ENCODE data around the gene EXOC6B. TPM values are rescaled to one million over a fixed set of nuclear protein-coding genes. Genes with fewer than 3 reads are reported as not detected.

Gene EXOC6B
- total RNA-seq, 1 donor from 2014 or later, result 35.2 TPM

- TF ChIP-seq, protein P1, sequence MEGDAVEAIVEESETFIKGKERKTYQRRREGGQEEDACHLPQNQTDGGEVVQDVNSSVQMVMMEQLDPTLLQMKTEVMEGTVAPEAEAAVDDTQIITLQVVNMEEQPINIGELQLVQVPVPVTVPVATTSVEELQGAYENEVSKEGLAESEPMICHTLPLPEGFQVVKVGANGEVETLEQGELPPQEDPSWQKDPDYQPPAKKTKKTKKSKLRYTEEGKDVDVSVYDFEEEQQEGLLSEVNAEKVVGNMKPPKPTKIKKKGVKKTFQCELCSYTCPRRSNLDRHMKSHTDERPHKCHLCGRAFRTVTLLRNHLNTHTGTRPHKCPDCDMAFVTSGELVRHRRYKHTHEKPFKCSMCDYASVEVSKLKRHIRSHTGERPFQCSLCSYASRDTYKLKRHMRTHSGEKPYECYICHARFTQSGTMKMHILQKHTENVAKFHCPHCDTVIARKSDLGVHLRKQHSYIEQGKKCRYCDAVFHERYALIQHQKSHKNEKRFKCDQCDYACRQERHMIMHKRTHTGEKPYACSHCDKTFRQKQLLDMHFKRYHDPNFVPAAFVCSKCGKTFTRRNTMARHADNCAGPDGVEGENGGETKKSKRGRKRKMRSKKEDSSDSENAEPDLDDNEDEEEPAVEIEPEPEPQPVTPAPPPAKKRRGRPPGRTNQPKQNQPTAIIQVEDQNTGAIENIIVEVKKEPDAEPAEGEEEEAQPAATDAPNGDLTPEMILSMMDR (IDR thresholded peaks at IDR 0.05), result no peak
- Histone ChIP-seq H3K36me3 (no peaks in the 10 kb centered on the region), H3K27ac (no peak overlapping the region), H3K4me1 (peaks cover 4% of the 10 kb centered on the region), H3K9me3 (no peaks in the 10 kb centered on the region), H3K27me3 (no peaks in the 10 kb centered on the region), H3K4me3 (no peak overlapping the region)
- DNase-seq, result no peak
- intact Hi-C loops (cut with DNase I), result no loop called here
- ATAC-seq, result no peak
Observed at GRCh38 chr2:72747344-72747743, 78.5 kb downstream of the EXOC6B start.

- Histone ChIP-seq H3K4me1 (peaks cover 4% of the 10 kb centered on the region), H3K36me3 (no peaks in the 10 kb centered on the region), H3K27me3 (no peaks in the 10 kb centered on the region), H3K4me3 (no peak overlapping the region), H3K9me3 (no peaks in the 10 kb centered on the region), H3K27ac (no peak overlapping the region)
- intact Hi-C loops (cut with DNase I), result no loop called here
- DNase-seq, result no peak
- TF ChIP-seq, protein P1 (IDR thresholded peaks at IDR 0.05), result peak; percentile 74
- peak; percentile 69 for ATAC-seq
Observed at GRCh38 chr2:72745679-72746368, 80.0 kb downstream of the EXOC6B start.

GRCh38 chr2:72744049-72744448 lies 81.8 kb downstream of the EXOC6B start:
- ATAC-seq, result no peak
- H3K36me3 ChIP-seq, result no peaks in the 10 kb centered on the region
- TF ChIP-seq, protein P1 (IDR thresholded peaks at IDR 0.05), result no peak
- no peaks in the 10 kb centered on the region for H3K9me3 ChIP-seq
- H3K4me1 ChIP-seq, result peaks cover 4% of the 10 kb centered on the region
- intact Hi-C loops (cut with DNase I), result no loop called here
- no peaks in the 10 kb centered on the region for H3K27me3 ChIP-seq
- no peak for DNase-seq
- H3K4me3 ChIP-seq, result no peak overlapping the region
- H3K27ac ChIP-seq, result no peak overlapping the region

DNA sequence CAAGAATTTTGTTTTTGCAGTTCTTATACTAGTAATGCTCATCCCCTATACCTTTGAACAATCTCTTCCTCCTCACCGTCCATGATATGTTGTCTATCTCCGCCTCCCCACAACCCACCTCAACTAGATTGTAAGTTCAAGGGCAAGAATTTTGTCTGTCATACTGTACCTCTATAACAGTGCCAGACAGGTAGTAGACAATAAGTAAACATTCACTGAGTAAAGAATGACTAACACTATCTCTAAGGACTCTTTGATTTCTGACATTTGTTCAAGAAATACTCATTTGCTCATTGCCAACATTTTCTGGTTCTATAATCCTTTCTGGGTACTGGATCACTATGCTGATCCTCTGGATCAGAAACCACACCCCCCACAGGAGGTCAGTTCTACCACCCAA lies 82.4 kb downstream of the EXOC6B start:
- Histone ChIP-seq H3K4me1 (peaks cover 4% of the 10 kb centered on the region), H3K27me3 (no peaks in the 10 kb centered on the region), H3K4me3 (no peak overlapping the region), H3K27ac (no peak overlapping the region), H3K9me3 (no peaks in the 10 kb centered on the region), H3K36me3 (no peaks in the 10 kb centered on the region)
- ATAC-seq (no peak), DNase-seq (no peak)
- TF ChIP-seq, protein P1 (IDR thresholded peaks at IDR 0.05), result no peak
- intact Hi-C loops (cut with DNase I), result no loop called here

DNA sequence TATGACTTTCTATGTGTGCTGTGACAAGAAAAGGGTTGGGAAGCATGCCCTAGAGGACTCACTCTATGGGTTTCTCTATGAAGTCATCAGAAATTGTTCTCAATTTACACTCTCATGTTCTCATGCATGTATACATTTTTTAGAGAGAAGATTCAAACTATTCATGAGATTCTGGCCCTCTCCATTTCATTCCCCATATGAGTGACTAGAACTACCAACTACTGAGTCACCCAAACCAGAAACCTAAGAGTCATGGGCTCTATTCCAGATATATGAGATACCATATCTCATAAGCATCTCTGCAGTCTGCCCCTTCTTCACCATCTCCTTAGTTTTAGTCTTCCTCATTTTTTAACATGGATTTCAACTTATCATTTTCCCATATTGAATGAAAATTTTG lies 87.7 kb downstream of the EXOC6B start:
- H3K36me3 ChIP-seq, result no peaks in the 10 kb centered on the region
- H3K4me3 ChIP-seq, result no peak overlapping the region
- no peaks in the 10 kb centered on the region for H3K9me3 ChIP-seq
- intact Hi-C loops (cut with DNase I), result no loop called here
- TF ChIP-seq, protein P1 (IDR thresholded peaks at IDR 0.05), result no peak
- H3K27ac ChIP-seq, result no peak overlapping the region
- no peaks in the 10 kb centered on the region for H3K4me1 ChIP-seq
- no peak for ATAC-seq
- DNase-seq, result no peak
- no peaks in the 10 kb centered on the region for H3K27me3 ChIP-seq

GRCh38 chr2:72734432-72734831 lies 91.4 kb downstream of the EXOC6B start:
- no peaks in the 10 kb centered on the region for H3K4me1 ChIP-seq
- no peaks in the 10 kb centered on the region for H3K36me3 ChIP-seq
- H3K9me3 ChIP-seq, result no peaks in the 10 kb centered on the region
- H3K27me3 ChIP-seq, result no peaks in the 10 kb centered on the region
- no peak overlapping the region for H3K4me3 ChIP-seq
- ATAC-seq (no peak), DNase-seq (no peak)
- TF ChIP-seq, protein P1 (IDR thresholded peaks at IDR 0.05), result no peak
- no peak overlapping the region for H3K27ac ChIP-seq
- intact Hi-C loops (cut with DNase I), result no loop called here

Data from upper lobe of right lung (tissue), 1 donor.